ENCODE measurements around the gene GNG4.

- TF ChIP-seq POU2F2 (IDR thresholded peaks at IDR 0.05; ENCODE audit: low read depth, low read length) (no peak), POLR2AphosphoS5 (IDR thresholded peaks at IDR 0.05; ENCODE audit: low read depth, low read length) (no peak), POLR2A (IDR thresholded peaks at IDR 0.05; ENCODE audit: low read depth, low read length) (no peak)
These were observed 623 bp downstream of the GNG4 start for GRCh38 chr1:235648954-235649367.
